GM12878 (cell line): Measurements from ENCODE around the gene ENDOD1.

Experiments
- ATF3 ChIP-seq: IDR thresholded peaks from 2 replicates; pipeline ENCODE4 v1.6.1; 2011; ENCODE audit warnings: low read depth, mild to moderate bottlenecking, low read length, moderate library complexity, borderline replicate concordance; ENCODE audit errors: extremely low read depth
- BMI1 ChIP-seq: fragments of 450-650 bp; IDR thresholded peaks from 2 replicates; pipeline ENCODE4 v1.6.1; 2016; ENCODE audit warnings: mild to moderate bottlenecking, moderate library complexity, borderline replicate concordance
- BRCA1 ChIP-seq: IDR thresholded peaks from 2 replicates; pipeline ENCODE4 v1.6.1; 2011; ENCODE audit warnings: low read depth, low read length, improper control_type of control experiment
- CTCF ChIP-seq, 3 experiments: IDR thresholded peaks in 2 of 3; conservative IDR thresholded peaks in 1 of 3; 2 replicates each; pipeline ENCODE4 v1.5.1; 2011; ENCODE audit warnings: low read depth in 3 of 3, low read length in 3 of 3, mild to moderate bottlenecking in 3 of 3, control low read depth in 2 of 3, moderate library complexity in 2 of 3, inconsistent platforms in 1 of 3, mixed read lengths in 1 of 3; ENCODE audit not compliant: control insufficient read depth in 2 of 3, insufficient read depth in 1 of 3; ENCODE audit errors: extremely low read depth in 1 of 3
- ELK1 ChIP-seq: IDR thresholded peaks from 2 replicates; pipeline ENCODE4 v1.6.1; 2012; ENCODE audit warnings: low read depth, low read length, improper control_type of control experiment
- JUNB ChIP-seq: IDR thresholded peaks from 2 replicates; pipeline ENCODE4 v1.6.1; 2016; ENCODE audit warnings: antibody characterized with exemption, mild to moderate bottlenecking
- MXI1 ChIP-seq: fragments of 150-350 bp; IDR thresholded peaks from 2 replicates; pipeline ENCODE4 v1.6.1; 2011; ENCODE audit warnings: low read depth, mild to moderate bottlenecking, inconsistent platforms, low read length, improper control_type of control experiment
- NRF1 ChIP-seq: conservative IDR thresholded peaks from 2 replicates; pipeline ENCODE4 v1.6.1; 2011; ENCODE audit warnings: mild to moderate bottlenecking, low read depth, low read length, improper control_type of control experiment
- PAX5 ChIP-seq: IDR thresholded peaks from 2 replicates; pipeline ENCODE4 v1.6.1; 2011; ENCODE audit warnings: low read depth, low read length, borderline replicate concordance
- PAX8 ChIP-seq: fragments of 450-650 bp; IDR thresholded peaks from 2 replicates; pipeline ENCODE4 v1.6.1; 2017; ENCODE audit warnings: mild to moderate bottlenecking, moderate library complexity
- POLR2A ChIP-seq: IDR thresholded peaks from 2 replicates; pipeline ENCODE4 v1.6.1; 2011; ENCODE audit warnings: low read depth, mild to moderate bottlenecking, low read length
- POLR2AphosphoS2 ChIP-seq: IDR thresholded peaks from 2 replicates; pipeline ENCODE4 v1.6.1; 2011; ENCODE audit warnings: low read depth, mild to moderate bottlenecking, low read length, improper control_type of control experiment, moderate library complexity
- TCF12 ChIP-seq: IDR thresholded peaks from 2 replicates; pipeline ENCODE4 v1.6.1; 2011; ENCODE audit warnings: low read depth, mild to moderate bottlenecking, low read length
- ZNF274 ChIP-seq: IDR thresholded peaks from one replicate; pipeline ENCODE4 v1.8.0; 2011; ENCODE audit not compliant: insufficient read length, insufficient read depth

- TF ChIP-seq NRF1 (no peak), CTCF (IDR thresholded peaks at IDR 0.05 in 2 of 3, conservative IDR thresholded peaks at IDR 0.05 in 1 of 3; ENCODE audit: control insufficient read depth in 2 of 3, extremely low read depth in 1 of 3, insufficient read depth in 1 of 3, low read depth in 3 of 3, low read length in 3 of 3) (no peak), TCF12 (no peak), ELK1 (no peak), ATF3 (no peak), MXI1 (no peak), BRCA1 (no peak), PAX8 (no peak), POLR2A (no peak), JUNB (no peak), ZNF274 (no peak), PAX5 (no peak), BMI1 (no peak), POLR2AphosphoS2 (no peak)
Observed at GRCh38 chr11:95042239-95042638, 47.4 kb upstream of the ENDOD1 start.
